Measurements from ENCODE around the gene EDIL3.

GRCh38 chr5:84430863-84431663 lies 46.4 kb upstream of the EDIL3 start:
- TF ChIP-seq CTCF (conservative IDR thresholded peaks at IDR 0.05; ENCODE audit: low read length) (no peak), EZH2phosphoT487 (IDR thresholded peaks at IDR 0.05; ENCODE audit: borderline replicate concordance, low read depth, low read length) (no peak)
